ENCODE results near the gene CRAT.

GRCh38 chr9:129101279-129101678 is 9.3 kb downstream of the CRAT start:
- TF ChIP-seq CTCF (IDR thresholded peaks at IDR 0.05; ENCODE audit: poor library complexity) = no peak
- TF ChIP-seq EZH2 (IDR thresholded peaks at IDR 0.05; ENCODE audit: borderline replicate concordance) = no peak

Data from hepatocyte (in vitro differentiated cells).